Activated CD4-positive, alpha-beta T cell treated with anti-CD3 and anti-CD28 coated beads for 24 hours (primary cell): ENCODE measurements around the gene C3orf70.

Source experiments
- DNase-seq, 2 donors: peaks; one replicate each; pipeline ENCODE4 v3.0.0-alpha.2; 2020; ENCODE audit warnings: low read depth in 2 of 2

The C3orf70 gene

GRCh38 chr3:185152410-185153170, at the start of gene C3orf70:
Gene C3orf70, minus strand, starts transcription at chr3:185153060. Its CDS starts 237 bp downstream, at chr3:185152823.
- DNase-seq, result no peak

DNA sequence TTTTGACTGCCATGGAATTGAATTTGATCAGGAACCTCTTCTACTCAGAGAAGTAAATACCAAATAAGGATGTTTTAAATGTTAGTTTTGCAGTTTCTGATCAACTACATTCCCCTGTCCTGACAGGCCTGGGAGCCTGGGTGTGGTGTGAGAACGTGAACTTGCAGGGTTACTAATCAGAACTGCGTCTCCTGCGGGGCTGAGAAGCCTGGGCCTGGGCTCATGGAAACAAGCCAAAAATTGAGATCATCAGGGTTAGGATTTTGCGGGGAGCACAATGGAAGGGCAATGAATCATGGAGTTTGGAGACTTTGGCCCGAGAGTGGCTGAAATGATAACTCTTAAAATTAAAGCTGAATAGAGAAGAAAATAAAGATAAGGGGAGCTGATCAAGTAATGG, 47.8 kb upstream of the C3orf70 start:
- no peak for DNase-seq

- DNase-seq, result no peak
These were observed 46.8 kb upstream of the C3orf70 start for GRCh38 chr3:185199671-185200070.

DNA sequence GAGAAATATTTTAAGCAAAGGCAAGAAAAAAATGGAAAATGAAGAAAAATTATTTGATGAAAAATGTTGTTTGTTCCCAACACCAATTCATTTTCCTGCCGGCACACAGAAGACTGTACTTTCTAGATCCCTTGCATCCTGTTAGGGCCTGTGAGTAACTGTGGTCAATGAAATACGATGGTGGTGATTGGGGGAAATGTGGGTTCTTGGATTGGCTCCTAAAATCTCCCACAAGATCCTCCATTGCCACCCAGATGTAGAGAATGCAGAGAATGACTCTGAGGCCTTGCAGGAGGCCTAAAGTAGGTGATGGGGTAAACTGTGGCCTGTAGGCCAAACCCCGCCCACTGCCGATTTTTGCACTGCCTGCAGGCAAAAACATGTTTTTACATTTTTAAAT, 46.3 kb upstream of the C3orf70 start:
- no peak for DNase-seq

DNA sequence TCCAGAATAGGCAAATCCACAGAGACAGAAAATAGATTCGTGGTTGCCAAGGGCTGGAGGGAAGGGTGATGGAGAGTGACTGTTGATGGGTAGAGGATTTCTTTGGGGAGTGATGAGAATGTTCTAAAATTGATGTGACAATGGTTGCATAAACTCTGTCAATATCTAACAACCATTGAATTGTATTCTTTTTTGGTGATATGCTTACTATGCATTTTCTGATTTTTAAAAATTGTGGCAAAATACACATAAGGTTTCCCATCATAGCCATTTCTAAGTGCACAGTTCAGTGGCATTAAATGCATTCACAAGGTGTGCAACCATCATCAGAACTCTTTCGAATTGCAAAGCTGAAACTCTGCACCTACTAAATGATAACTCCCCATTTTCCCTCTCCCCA, 44.2 kb upstream of the C3orf70 start:
- DNase-seq, result no peak

GRCh38 chr3:185195652-185196051, 42.8 kb upstream of the C3orf70 start:
- DNase-seq, result no peak

- no peak for DNase-seq
These were observed 36.0 kb upstream of the C3orf70 start for GRCh38 chr3:185188816-185189215.

- no peak for DNase-seq
These were observed 34.5 kb upstream of the C3orf70 start for GRCh38 chr3:185187391-185187790.

GRCh38 chr3:185176750-185177359, 24.0 kb upstream of the C3orf70 start:
- peak in 1 of 2 donors; percentile 19 for DNase-seq

DNA sequence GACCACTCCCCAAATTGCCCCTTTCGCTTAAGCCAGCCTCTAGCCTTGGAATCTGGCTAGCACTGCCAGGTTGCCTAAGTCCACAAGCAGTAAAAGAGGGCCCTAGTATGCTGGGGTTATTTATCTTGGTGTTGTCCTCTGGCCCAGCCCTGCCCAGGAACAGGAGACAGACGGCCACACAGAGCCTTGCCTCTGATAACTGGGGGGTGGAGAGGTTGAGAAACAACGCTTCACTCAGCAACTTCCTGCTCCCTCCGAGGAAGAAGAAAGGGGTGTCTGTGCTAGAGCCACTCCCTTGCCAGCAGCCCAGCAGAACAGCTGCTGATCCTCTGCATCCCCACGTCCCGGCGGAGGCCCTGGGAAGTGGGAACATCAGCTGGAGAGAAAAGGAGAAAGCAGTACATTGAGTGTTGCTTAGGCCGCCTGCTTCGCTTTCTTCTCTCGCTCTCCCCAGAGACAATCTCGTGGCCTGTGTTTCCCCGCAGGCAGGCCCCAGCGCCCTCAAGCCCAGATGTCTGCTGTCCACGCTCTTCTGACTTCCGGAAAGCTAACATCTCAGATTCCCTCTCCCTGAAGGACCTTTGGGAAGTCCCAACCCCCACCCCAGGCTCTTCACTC, 22.6 kb upstream of the C3orf70 start:
- DNase-seq, result no peak

DNA sequence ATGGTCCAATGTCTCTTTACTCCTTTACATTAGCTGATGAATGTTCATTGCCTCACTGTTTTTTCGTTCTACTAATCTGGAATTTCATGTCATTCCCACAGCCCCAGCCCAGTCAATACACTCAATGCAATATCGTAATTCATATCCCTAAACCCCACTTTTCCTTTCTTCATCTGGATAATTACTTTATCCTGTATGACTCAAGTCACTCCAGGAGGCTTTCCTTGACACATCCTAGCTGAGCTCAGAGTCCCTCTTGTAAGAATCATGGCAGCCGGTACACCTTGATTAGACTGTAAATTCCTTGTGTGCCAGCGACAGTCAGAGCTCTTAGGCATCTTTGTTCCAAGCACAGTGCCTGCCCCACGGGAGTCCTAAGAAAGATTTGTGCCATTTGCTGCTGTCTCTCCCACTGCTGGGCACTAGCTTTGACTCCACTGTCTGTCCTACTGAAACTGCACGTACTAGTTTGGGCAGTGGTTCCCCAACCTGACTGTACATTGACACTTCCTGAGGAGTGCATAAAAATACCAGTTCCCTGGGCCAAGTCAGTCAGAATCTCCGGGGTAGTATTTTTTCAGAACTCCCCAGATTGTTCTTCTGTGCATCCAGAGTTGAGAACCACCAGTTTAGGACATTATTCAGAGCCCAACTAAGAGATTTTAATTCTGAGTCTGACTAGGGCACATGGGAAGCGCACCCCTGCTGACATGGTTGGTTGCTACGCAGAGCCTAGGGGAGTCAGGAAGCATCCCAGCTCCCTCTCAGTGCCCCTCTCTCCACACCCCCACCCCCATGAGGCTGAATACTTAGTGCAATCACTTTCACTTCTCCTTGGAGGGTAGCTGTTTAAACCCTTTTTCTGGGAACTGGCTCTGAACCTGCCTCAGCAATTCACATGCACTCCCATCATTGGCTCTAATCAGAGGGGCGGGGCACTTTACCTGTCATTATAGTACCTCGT, 19.5 kb upstream of the C3orf70 start:
- DNase-seq, result no peak

- no peak for DNase-seq
These were observed 11.8 kb upstream of the C3orf70 start for GRCh38 chr3:185164428-185165217.

DNA sequence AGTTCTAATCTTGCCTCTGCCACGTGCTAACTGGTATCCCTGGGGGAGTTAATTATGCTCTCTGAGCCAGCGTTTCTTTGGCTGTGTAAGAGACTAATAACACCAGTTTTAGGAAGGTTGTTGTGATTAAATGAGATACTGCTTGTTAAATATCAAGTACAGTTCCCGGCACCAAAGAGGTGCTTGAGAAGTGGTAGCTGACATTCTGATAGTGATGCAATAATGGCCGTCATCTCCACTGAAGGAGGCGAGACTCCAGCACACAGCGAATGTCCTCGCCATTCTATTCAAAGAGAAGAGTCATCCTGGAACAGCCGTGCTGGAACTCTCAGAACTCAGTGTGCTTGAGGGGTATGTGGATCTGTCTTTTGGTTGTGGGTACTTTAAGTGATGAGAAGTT, 9.8 kb upstream of the C3orf70 start:
- no peak for DNase-seq

- DNase-seq, result no peak
These were observed 8.9 kb upstream of the C3orf70 start for GRCh38 chr3:185161761-185162160.

GRCh38 chr3:185157347-185157746, 4.5 kb upstream of the C3orf70 start:
- no peak for DNase-seq

GRCh38 chr3:185155678-185156077, 2.8 kb upstream of the C3orf70 start:
- no peak for DNase-seq

DNA sequence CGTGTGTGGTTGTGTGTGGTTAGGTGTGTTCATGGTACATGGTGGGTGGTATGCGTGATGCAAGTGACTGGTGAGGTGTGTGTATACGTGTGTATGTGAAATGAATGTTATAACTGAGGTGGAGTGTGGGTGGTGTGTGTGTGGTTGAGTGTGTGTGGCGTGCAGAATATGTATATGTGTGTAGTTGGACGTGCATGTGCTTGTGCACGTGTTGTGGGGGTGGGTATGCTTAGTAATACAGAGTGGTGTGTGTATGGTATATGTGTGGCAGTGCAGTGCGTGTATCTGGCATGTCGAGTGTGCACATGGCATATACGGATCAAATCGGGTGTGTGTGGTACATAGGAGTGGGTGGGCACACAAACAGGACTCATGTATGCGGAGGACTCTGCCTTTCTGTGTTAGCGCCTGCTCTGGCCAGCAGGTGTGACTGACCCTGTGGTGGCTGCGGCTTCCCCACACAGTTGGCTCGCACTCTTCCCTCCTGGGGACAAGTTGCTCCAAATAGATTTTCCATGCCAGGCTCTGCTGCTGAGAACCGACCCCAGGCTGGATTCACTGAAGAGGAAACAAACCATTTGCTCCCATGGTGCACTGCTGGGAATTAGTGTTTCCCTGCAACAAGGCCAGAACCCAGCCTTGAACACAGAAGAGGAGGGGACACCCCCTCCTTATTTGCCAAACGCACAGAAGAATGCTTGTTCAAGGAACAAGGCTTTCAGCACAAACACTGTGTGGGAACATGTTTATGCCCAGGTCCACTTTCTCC, 1.2 kb upstream of the C3orf70 start:
- no peak for DNase-seq

DNA sequence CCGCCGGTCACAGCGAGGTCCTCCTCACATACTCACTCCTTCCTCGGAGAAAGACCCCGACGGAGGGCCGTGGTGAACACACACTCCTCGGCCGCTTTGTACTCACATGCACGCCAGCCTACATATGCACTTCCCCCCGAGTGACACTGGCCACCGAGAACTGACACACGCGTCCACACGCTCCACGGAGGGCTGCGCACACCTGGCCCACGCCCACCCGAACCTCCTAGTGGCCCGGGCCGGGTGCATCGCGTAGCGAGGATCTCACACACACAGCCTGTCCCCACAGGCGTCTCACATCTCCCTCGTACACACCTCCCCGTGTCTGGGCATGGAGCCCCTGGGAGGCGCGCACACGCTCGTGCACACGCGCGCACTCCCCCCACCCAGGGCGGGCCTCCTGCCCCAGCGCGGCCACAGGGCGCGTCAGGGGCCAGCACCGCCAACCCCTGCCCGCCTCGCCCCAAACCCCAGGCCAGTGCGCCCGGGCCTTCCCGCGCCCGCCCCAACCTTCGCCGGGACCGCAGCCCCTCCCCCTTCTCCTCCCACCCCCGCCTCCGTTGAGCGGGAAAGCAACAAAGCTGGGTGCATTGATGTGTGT, 411 bp upstream of the C3orf70 start:
- DNase-seq, result no peak

DNA sequence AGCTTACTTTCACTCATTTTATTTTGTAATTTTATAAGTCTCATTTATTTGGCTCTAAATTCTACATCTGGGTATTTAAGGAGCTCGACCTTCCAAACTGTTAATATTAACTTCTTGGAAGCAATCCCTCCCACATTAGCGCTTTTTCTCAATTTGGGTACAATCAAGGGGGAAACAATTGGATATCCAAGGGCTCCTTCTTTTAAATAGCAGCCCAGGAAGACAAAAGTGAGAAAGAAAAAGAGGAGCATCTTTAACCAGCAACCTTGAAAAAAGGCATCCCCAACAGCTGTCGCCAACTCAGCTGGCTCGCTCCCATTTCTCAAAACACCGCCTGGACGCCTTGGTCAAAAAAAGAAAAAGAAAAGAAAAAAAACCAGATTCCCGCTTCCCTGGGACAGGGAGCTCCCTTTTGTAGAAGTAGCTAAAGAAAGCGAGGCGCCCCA, 873 bp downstream of the C3orf70 start:
- DNase-seq, result no peak
